ENCODE data around the gene LSS.

GRCh38 chr21:46145840-46146691 lies 82.5 kb downstream of the LSS start:
- no peak for TF ChIP-seq CTCF (conservative IDR thresholded peaks at IDR 0.05; ENCODE audit: low read depth, low read length)
- TF ChIP-seq EZH2 (IDR thresholded peaks at IDR 0.05; ENCODE audit: borderline replicate concordance, low read depth, low read length, poor library complexity, severe bottlenecking) = no peak
